Ovary (tissue), 9 donors: ENCODE measurements around the gene SCML1. TPM values are rescaled to one million over a fixed set of nuclear protein-coding genes. Genes with fewer than 3 reads are reported as not detected.

ENCODE experiments used
- DNase-seq, 5 donors: peaks; one replicate each; pipeline ENCODE4 v3.0.0-alpha.2; 2019 to 2020
- H3K27ac ChIP-seq, 2 donors: fragments of 200-600 bp; one replicate each; pipeline versions ENCODE4 v1.5.1 to v1.8.0; 2019 to 2022
- H3K27me3 ChIP-seq: fragments of 200-600 bp; one replicate; pipeline ENCODE4 v1.8.0; 2022
- H3K36me3 ChIP-seq: fragments of 200-600 bp; sonication (generic); one replicate; pipeline ENCODE4 v1.5.1; 2019
- H3K4me1 ChIP-seq: one replicate; pipeline ENCODE4 v1.8.1; 2013; ENCODE audit warnings: mild to moderate bottlenecking, moderate library complexity; ENCODE audit not compliant: insufficient read depth
- H3K4me3 ChIP-seq: fragments of 200-600 bp; sonication (generic); one replicate; pipeline ENCODE4 v1.5.1; 2017
- H3K9me3 ChIP-seq, 2 donors: fragments of 200-600 bp in 1 of 2; sonication (generic) in 1 of 2; one replicate each; pipeline versions ENCODE4 v1.5.1 to v1.8.1; 2013 to 2019; ENCODE audit warnings: mild to moderate bottlenecking in 1 of 2, moderate library complexity in 1 of 2
- EP300 ChIP-seq: sonication (generic); formaldehyde crosslinking; IDR thresholded peaks from one replicate; pipeline ENCODE4 v1.6.1; 2017; ENCODE audit warnings: antibody characterized with exemption
- POLR2A ChIP-seq: fragments of 450-650 bp; IDR thresholded peaks from one replicate; pipeline ENCODE4 v1.6.1; 2017; ENCODE audit warnings: antibody characterized with exemption, mild to moderate bottlenecking, moderate library complexity
- WGBS, 3 donors: extraction: QIAGEN DNeasy Blood & Tissue Kit in 1 of 3; methylation state at CpG; one replicate each; pipeline versions ENCODE4 v1.1.5 to v1.1.7; 2013 to 2017; 5-methylcytosine and 5-hydroxymethylcytosine counted together
- intact Hi-C, 4 donors: fragments of 100-400 bp; cut with DNase I; formaldehyde crosslinking; loops; one replicate each; pipeline versions ENCODE4 v1.11.0 to v1.15.1; 2022 to 2023
- polyA plus RNA-seq, 2 donors: library from polyadenylated mRNA; stranded (reverse); fragments of 200-250 nt in 1 of 2; fragments of 350-450 nt in 1 of 2; fragmentation: Illumina TruSeq in 1 of 2; extraction: RNeasy Lipid Tissue Mini Kit (QIAGEN cat#74804) in 1 of 2; gene quantifications; one replicate each; pipeline ENCODE4 v1.2.3, GENCODE V29; 2013 to 2014
- total RNA-seq, 7 donors: library from RNA; depleted of rRNA in 2 of 7; stranded (reverse); fragments of >200 nt in 2 of 7; fragmentation: NEBNext Ultra II Directional in 3 of 7; extraction: Animal tissue kit (Norgen Biotek cat#: 25700) in 3 of 7; gene quantifications; one replicate each; pipeline versions ENCODE4 v1.1.0 to v1.2.4, GENCODE V29; 2016 to 2023
- TF ChIP-seq, protein P1 (sequence below), 3 donors: fragments of 450-650 bp in 2 of 3; fragments of 200-600 bp in 1 of 3; IDR thresholded peaks; one replicate each; pipeline versions ENCODE4 v1.5.1 to v1.8.0; 2016 to 2022; ENCODE audit warnings: antibody characterized with exemption in 3 of 3, mild to moderate bottlenecking in 1 of 3
- donor health status: DM: no; HTN: no; CAD: no; lungs with moderate emphysema.
- donor health status: DM: no; HTN: no; CAD: no.
- donor health status: Bipolar disorder and iron deficiency.
- donor health status: DM: yes; HTN: yes; CAD: no.
- donor health status: DM: no; HTN: no; CAD: no.
- donor health status: DM: yes; HTN: yes; CAD: no.

SCML1 gene
- total and polyA plus RNA-seq, 9 donors, result 14.1 to 27.7 (median 21.7) TPM

DNA sequence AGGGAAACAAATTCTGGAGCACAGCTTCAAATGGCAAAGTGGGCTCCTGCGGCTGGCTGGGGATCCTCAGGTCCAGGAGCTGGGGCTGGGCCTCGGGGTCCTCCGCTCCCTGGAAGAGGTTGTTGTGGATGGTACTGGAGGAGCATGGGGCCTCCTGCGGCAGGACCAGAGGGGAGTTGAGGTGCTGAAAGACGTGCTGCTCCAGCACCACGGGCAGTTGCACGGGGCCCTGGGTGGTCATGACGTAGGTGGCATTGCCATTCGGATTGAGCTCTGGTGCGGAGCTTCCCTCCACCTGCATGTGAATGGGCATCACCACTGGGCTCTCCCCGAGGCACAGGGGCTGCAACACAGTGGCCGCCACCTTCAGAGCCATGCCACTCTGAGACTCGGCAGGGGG is 64.1 kb downstream of the SCML1 start:
- no peaks in the 10 kb centered on the region for H3K36me3 ChIP-seq
- DNase-seq, result no peak
- TF ChIP-seq POLR2A (no peak), EP300 (no peak)
- TF ChIP-seq, protein P1, sequence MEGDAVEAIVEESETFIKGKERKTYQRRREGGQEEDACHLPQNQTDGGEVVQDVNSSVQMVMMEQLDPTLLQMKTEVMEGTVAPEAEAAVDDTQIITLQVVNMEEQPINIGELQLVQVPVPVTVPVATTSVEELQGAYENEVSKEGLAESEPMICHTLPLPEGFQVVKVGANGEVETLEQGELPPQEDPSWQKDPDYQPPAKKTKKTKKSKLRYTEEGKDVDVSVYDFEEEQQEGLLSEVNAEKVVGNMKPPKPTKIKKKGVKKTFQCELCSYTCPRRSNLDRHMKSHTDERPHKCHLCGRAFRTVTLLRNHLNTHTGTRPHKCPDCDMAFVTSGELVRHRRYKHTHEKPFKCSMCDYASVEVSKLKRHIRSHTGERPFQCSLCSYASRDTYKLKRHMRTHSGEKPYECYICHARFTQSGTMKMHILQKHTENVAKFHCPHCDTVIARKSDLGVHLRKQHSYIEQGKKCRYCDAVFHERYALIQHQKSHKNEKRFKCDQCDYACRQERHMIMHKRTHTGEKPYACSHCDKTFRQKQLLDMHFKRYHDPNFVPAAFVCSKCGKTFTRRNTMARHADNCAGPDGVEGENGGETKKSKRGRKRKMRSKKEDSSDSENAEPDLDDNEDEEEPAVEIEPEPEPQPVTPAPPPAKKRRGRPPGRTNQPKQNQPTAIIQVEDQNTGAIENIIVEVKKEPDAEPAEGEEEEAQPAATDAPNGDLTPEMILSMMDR (IDR thresholded peaks at IDR 0.05), result no peak
- H3K27ac ChIP-seq, result no peak overlapping the region
- H3K9me3 ChIP-seq, result no peaks in the 10 kb centered on the region
- 83 to 89% (median 87%) methylated on average over 13 of the region's 13 CpGs for WGBS, 3 donors
- H3K4me3 ChIP-seq, result no peak overlapping the region
- no peaks in the 10 kb centered on the region for H3K4me1 ChIP-seq
- intact Hi-C loops, result no loop called here
- no peaks in the 10 kb centered on the region for H3K27me3 ChIP-seq

DNA sequence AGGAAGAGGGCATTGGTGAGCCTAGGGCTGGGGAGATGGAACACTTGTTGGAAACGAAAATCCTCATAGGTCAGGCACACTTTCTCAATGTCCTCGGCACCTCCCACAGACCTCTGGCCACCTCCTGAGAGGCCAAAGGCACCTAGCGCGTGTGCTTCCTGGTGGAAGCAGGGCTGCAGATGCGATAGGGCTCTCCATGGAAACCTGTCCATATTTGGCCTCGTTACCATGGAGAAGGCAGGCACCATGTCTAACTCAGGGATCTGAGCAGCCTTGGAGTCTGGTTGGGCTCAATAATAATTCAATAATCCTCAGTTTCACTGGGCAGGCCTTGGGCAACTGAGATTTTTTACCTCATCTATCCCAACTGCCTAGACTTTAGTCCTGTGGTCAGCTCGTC is 65.5 kb downstream of the SCML1 start:
- intact Hi-C loops, result no loop called here
- no peak for DNase-seq
- Histone ChIP-seq H3K4me1 (no peaks in the 10 kb centered on the region), H3K36me3 (no peaks in the 10 kb centered on the region), H3K27me3 (no peaks in the 10 kb centered on the region), H3K9me3 (no peaks in the 10 kb centered on the region), H3K27ac (no peak overlapping the region), H3K4me3 (no peak overlapping the region)
- WGBS, 3 donors, result 77 to 83% (median 83%) methylated on average over 7 of the region's 7 CpGs
- TF ChIP-seq POLR2A (no peak), EP300 (no peak)
- TF ChIP-seq, protein P1 (IDR thresholded peaks at IDR 0.05), result no peak

DNA sequence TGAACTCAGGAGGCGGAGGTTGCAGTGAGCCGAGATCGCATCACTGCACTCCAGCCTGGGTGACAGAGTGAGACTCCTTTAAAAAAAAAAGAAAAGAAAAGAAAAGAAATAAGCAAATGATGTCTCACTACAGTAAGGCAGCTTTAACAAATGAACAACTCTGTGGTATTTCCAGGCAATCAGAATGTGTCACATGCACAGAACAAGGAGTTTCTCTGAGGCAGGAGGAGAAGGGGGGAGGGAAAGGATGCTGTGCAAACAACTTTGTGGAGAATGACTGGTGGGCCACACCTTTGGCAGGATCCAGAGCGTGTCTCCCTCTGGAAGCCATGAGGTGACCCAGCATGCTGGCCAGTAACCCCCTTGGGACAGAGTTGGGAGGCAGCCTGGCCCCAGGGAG is 66.2 kb downstream of the SCML1 start:
- Histone ChIP-seq H3K9me3 (no peaks in the 10 kb centered on the region), H3K4me1 (no peaks in the 10 kb centered on the region), H3K36me3 (no peaks in the 10 kb centered on the region), H3K27me3 (no peaks in the 10 kb centered on the region), H3K27ac (no peak overlapping the region), H3K4me3 (no peak overlapping the region)
- intact Hi-C loops, result no loop called here
- DNase-seq, result no peak
- WGBS, 3 donors, result 78 to 82% (median 80%) methylated on average over 4 of the region's 4 CpGs
- TF ChIP-seq EP300, result no peak
- TF ChIP-seq, protein P1 (IDR thresholded peaks at IDR 0.05), result no peak
- no peak for TF ChIP-seq POLR2A

Other genes starting within 250 kb of the SCML1 start
- gene RAI2, start 123.8 kb downstream of the SCML1 start, total RNA-seq, result 10 to 100 TPM; 26.5 to 72.9 (median 35.0) TPM
- gene RAI2, start 123.8 kb downstream of the SCML1 start, polyA plus RNA-seq, result 10 to 100 TPM; 43.6 to 52.8 TPM